ENCODE results near the gene GRAMD2A.
A peak's percentile ranks its signal among the peaks of the same experiment; 100 is the strongest.

Gene GRAMD2A

DNA sequence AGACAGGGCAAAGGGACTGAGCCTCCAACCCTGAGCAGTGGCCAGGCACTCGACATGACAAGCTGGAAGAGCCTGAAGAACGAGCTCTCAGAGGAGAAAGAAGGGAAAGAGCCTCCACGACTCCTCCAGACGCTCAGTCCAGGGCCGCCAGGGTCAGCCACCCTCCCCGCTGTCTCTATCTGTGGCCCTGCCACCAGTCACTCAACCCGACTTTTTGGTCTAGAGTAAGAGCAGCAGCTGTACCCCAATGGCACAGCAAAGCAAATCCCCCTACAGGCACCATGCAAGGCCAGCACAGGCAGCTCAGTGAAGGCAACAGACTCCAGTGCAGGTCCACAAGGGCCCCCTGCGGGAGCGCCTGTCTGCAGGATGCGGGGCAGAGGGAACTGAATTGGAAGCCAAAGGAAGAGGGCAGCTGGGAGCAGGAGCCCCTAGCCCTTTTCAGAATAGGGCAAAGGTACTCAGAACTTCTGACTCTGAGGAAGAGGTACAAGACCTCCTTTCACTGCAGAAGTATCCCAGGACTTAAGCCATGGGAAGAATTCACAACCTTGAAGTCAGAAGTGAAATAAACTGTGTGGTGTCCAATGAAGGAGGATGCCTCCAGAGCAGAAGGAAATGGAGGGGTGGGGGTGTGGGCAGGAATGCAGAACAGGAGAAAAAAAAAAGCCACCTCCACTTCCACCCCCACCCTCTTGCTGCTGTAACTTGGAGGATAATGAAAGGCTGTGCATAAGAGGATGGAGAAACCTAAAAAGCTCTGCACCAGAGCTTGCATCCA is 8.5 kb upstream of the GRAMD2A start:
- H3K36me3 ChIP-seq (ENCODE audit: control insufficient read depth, insufficient read depth, low read length), result peaks cover 79% of the 10 kb centered on the region
- H3K27me3 ChIP-seq (ENCODE audit: control insufficient read depth, insufficient read depth, low read length), result no peaks in the 10 kb centered on the region
- peaks cover 7% of the 10 kb centered on the region for H3K4me1 ChIP-seq (ENCODE audit: control insufficient read depth, insufficient read depth, low read length)
- H3K27ac ChIP-seq (ENCODE audit: low read depth, low read length), result no peak overlapping the region
- no peak overlapping the region for H3K4me3 ChIP-seq (ENCODE audit: low read length)
- no peak overlapping the region for H3K9ac ChIP-seq (ENCODE audit: low read length)

DNA sequence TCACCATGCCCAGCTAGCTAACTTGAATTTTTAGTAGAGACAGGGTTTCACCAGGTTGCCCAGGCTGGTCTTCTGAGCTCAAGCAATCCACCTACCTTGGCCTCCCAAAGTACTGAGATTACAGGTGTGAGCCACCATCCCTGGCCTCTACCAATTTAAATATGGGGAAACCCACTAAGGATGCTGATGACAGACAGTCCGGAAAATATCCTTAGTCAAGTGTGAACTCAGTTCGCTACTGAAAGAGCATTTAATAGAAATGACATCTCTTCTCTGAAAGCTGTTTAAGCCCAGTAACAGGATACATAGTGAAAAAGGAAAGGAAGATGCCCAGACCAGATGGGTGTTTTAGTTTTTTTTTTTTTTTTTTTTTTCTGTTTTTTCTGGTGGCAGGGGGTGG is 7.7 kb upstream of the GRAMD2A start:
- Histone ChIP-seq H3K36me3 (ENCODE audit: control insufficient read depth, insufficient read depth, low read length) (peaks cover 77% of the 10 kb centered on the region), H3K4me3 (ENCODE audit: low read length) (no peak overlapping the region), H3K27me3 (ENCODE audit: control insufficient read depth, insufficient read depth, low read length) (no peaks in the 10 kb centered on the region), H3K4me1 (ENCODE audit: control insufficient read depth, insufficient read depth, low read length) (peaks cover 7% of the 10 kb centered on the region), H3K9ac (ENCODE audit: low read length) (no peak overlapping the region), H3K27ac (ENCODE audit: low read depth, low read length) (no peak overlapping the region)

DNA sequence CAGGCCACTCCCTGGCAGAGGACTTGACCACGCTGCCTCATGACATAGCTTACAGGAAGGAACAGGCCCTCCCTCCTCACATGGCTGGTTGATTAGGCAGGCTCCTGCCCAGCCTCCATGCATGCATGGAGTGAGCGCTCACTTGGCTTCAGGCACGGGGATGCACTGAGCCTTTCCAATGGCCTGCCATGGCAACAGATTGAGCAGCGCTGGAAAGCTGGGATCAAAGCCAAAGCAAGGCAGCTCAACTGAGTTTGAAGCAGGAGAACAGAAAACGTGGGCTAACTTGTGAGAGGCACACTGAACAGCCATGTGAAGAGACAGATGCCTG is 5.9 kb upstream of the GRAMD2A start:
- Histone ChIP-seq H3K36me3 (ENCODE audit: control insufficient read depth, insufficient read depth, low read length) (peaks cover 75% of the 10 kb centered on the region), H3K27ac (ENCODE audit: low read depth, low read length) (peak overlapping the region; percentile 31), H3K27me3 (ENCODE audit: control insufficient read depth, insufficient read depth, low read length) (no peaks in the 10 kb centered on the region), H3K4me1 (ENCODE audit: control insufficient read depth, insufficient read depth, low read length) (peaks cover 7% of the 10 kb centered on the region), H3K4me3 (ENCODE audit: low read length) (no peak overlapping the region), H3K9ac (ENCODE audit: low read length) (no peak overlapping the region)

DNA sequence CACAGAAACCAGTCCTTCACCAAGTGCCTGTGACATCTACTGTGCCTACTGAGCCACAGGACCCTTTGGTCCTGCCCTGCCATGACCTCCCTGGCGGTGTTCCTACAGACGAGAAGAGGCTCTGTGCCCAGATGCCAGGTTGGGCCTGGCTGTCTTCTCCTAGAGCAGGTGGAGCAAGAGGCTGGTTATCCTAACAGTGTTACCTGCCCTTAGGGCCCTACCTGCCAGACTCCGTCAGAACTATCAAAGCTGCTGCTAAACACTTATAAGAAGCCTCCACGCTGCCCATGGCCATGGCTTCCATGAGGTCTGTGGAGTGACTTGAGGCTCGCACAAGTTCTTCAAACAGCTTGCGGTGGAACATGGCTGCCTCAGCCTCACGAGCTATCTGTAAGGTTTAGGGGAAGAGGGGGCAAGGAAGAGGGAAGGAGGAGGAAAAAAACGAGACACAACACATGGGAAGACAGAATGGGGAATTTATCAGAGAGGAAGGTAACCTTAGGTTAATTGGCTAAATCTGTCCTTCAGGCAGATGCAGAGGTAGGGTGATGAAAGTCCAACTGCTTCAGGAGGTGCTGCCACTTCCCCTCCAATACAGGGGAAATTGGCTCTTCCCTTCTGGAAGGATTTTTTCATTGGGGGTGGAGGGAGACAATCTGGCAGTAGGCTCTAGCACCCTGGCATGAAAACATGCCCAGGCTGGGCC is 5.4 kb upstream of the GRAMD2A start:
- peaks cover 70% of the 10 kb centered on the region for H3K36me3 ChIP-seq (ENCODE audit: control insufficient read depth, insufficient read depth, low read length)
- H3K27me3 ChIP-seq (ENCODE audit: control insufficient read depth, insufficient read depth, low read length), result no peaks in the 10 kb centered on the region
- no peak overlapping the region for H3K9ac ChIP-seq (ENCODE audit: low read length)
- peaks cover 7% of the 10 kb centered on the region for H3K4me1 ChIP-seq (ENCODE audit: control insufficient read depth, insufficient read depth, low read length)
- H3K4me3 ChIP-seq (ENCODE audit: low read length), result no peak overlapping the region
- peak overlapping the region; percentile 31 for H3K27ac ChIP-seq (ENCODE audit: low read depth, low read length)

DNA sequence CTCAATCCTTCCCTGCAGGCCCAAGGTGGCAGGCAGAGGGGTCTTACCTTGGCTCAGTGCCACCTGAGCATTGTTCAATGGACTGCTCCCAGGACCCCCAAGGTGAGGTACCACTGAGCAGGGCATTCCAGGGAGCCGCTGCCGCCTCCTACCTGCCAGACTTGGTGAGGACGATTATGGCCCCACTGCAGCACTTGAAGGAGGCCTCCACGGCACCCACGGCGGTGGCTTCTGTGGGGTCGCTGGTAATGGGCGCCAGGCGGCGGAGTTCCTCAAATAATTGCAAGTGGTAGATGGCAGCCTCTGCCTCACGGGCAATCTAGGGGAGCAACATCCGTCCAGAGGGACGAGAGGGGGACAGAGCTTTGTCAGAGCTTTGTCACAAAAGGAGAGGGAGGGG is 4.7 kb upstream of the GRAMD2A start:
- peaks cover 63% of the 10 kb centered on the region for H3K36me3 ChIP-seq (ENCODE audit: control insufficient read depth, insufficient read depth, low read length)
- no peak overlapping the region for H3K9ac ChIP-seq (ENCODE audit: low read length)
- peaks cover under 1% of the 10 kb centered on the region for H3K27me3 ChIP-seq (ENCODE audit: control insufficient read depth, insufficient read depth, low read length)
- no peak overlapping the region for H3K4me3 ChIP-seq (ENCODE audit: low read length)
- peaks cover 7% of the 10 kb centered on the region for H3K4me1 ChIP-seq (ENCODE audit: control insufficient read depth, insufficient read depth, low read length)
- no peak overlapping the region for H3K27ac ChIP-seq (ENCODE audit: low read depth, low read length)

DNA sequence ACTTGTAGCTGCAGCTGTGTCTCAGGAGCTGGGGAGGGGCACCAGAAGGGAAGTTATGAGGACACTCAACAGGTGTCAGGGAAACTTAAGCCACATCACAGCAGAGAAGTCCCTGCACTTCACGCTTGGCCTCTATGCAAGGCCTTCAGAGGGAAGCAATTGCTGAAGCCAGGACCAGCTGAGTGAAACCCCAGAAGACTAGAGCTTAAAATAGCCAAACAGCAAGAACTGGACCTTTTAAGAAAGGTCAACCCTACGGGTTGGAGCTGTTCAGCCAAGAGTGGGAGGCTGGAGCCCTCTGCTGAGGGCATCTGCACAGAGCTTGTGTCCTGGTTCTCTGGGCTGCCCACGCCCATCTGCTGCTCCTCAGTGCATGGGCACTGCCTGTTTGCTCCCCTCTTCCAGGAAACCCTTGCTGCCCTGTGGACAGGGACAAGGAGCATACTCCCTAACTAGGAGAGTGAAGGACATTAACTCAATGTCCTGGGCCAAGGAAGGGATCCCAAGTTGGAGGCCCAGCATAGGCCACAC is 3.9 kb upstream of the GRAMD2A start:
- Histone ChIP-seq H3K27ac (ENCODE audit: low read depth, low read length) (no peak overlapping the region), H3K9ac (ENCODE audit: low read length) (no peak overlapping the region), H3K36me3 (ENCODE audit: control insufficient read depth, insufficient read depth, low read length) (peaks cover 55% of the 10 kb centered on the region), H3K27me3 (ENCODE audit: control insufficient read depth, insufficient read depth, low read length) (peaks cover 7% of the 10 kb centered on the region), H3K4me1 (ENCODE audit: control insufficient read depth, insufficient read depth, low read length) (peaks cover 7% of the 10 kb centered on the region), H3K4me3 (ENCODE audit: low read length) (no peak overlapping the region)

DNA sequence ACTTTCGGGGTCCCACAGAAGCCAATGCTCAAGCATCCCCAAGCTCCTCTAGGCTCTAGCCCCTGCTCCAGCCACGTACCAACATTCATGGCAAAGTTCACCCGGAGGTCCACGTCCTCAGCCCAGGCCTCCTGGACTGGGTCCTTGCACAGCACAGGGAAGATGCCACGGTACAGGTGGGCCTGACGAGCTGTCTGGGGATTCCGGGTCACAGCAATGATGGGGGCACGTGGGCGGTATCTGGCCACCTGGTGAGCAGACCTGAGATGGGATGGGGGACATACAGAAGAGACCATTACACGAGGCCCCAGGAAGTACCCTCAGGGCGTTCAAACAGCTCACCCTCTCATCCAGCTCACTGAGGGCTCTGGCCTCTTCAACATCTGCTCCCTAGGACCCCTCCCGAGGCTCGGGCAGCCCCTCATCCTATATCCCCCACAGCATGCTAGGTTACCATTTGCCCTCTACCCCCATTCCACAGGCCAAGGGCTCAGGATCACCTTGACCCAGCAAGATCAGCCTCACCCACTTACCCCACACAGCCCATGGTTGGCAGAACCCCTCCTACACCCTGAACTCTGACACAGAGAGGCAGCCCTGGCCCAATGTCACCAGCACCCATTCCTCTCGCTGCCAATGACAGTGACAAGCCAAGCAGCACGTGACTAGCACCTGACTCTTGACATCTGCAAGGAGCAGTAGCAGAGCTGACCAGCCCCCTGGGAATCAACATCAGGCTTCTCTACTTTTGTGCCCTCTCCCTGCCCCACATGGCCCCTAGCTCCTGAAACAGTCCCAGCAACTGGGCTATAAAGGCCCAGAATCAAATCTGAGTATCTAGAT is 3.0 kb upstream of the GRAMD2A start:
- no peak overlapping the region for H3K9ac ChIP-seq (ENCODE audit: low read length)
- H3K27ac ChIP-seq (ENCODE audit: low read depth, low read length), result no peak overlapping the region
- H3K27me3 ChIP-seq (ENCODE audit: control insufficient read depth, insufficient read depth, low read length), result peaks cover 8% of the 10 kb centered on the region
- peaks cover 46% of the 10 kb centered on the region for H3K36me3 ChIP-seq (ENCODE audit: control insufficient read depth, insufficient read depth, low read length)
- H3K4me1 ChIP-seq (ENCODE audit: control insufficient read depth, insufficient read depth, low read length), result peaks cover 7% of the 10 kb centered on the region
- no peak overlapping the region for H3K4me3 ChIP-seq (ENCODE audit: low read length)

DNA sequence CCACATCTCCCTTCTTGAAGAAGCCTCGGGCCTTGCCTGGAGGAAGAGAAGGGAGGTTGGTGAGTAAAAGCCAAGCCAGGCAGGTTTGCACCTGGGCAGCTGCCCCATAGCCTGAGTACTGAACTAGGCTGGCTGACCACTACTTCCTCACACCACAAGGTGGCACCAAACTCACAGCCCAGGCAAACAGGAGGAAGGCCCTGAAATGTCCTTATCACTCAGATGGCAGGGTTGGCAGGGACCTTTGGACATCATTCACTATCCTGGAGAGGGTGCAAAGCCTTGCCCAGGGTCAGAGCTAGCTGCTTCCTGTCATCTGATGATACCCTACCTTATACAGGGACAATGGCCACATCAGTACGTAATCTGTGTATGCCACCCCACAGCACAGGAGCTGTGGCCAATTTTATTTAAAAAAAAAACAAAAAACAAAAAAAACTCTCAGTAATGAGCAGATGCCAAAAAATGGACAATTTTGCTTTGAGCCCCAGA is 2.2 kb upstream of the GRAMD2A start:
- H3K27me3 ChIP-seq (ENCODE audit: control insufficient read depth, insufficient read depth, low read length), result peaks cover 8% of the 10 kb centered on the region
- H3K4me3 ChIP-seq (ENCODE audit: low read length), result no peak overlapping the region
- no peak overlapping the region for H3K9ac ChIP-seq (ENCODE audit: low read length)
- H3K36me3 ChIP-seq (ENCODE audit: control insufficient read depth, insufficient read depth, low read length), result peaks cover 40% of the 10 kb centered on the region
- H3K4me1 ChIP-seq (ENCODE audit: control insufficient read depth, insufficient read depth, low read length), result peaks cover 7% of the 10 kb centered on the region
- no peak overlapping the region for H3K27ac ChIP-seq (ENCODE audit: low read depth, low read length)

DNA sequence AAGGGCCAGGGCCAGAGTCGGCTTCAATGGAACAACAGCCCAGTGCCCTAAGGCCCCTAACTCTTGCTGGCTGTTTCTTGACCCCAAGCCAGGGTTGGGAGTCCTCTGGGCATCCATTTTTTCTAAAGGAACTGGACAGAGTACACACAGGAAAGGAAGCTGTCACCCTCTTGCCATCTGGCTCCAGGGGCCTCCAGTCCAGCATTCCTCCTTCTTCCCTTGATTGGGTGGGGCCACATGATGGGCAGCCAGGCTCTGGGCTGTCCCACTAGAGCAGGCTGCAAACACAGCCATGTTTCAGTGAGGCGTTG is 1.6 kb upstream of the GRAMD2A start:
- no peak overlapping the region for H3K27ac ChIP-seq (ENCODE audit: low read depth, low read length)
- H3K36me3 ChIP-seq (ENCODE audit: control insufficient read depth, insufficient read depth, low read length), result peaks cover 38% of the 10 kb centered on the region

DNA sequence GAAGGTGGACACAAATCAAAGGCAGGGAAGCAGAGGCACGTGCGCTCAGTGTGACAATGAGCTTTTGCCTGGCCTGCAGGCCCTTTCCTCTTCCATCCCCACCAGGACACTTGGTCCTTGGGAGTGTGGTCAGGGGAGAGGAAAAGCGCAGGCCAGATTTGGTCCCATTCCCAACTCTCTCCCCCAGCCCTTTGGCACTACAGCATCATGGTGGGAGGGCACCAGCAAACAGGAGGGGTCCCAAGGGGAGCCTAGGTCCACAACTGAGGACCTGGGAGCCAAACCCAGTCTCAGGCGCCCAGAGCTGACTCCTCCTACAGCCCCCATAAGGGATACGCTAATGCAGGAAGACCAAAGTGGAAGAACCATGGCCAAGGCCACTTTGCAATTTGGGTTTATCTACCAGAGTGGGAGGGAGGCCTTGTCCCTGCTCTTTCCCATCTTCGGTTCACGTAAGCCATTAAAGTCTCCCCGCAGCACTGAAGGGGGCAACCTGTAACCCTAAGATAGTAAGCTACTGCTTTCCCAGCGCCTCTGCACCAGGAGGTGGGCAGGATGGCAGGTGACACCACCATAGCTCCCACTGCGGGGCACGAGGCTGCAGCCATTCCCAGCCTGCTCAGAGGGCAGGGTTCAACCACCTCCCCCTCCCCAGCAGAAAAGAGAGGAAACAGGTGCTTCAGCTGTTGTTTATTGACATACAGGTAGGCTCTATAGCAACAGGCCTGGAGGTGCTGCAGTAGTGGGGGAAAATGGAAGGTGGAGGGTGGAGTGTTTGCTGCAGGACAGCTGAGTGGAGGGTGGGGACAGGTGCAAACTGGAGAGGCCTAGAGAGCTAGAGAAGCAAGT is 993 bp upstream of the GRAMD2A start:
- Histone ChIP-seq H3K36me3 (ENCODE audit: control insufficient read depth, insufficient read depth, low read length) (peaks cover 33% of the 10 kb centered on the region), H3K27ac (ENCODE audit: low read depth, low read length) (no peak overlapping the region), H3K27me3 (ENCODE audit: control insufficient read depth, insufficient read depth, low read length) (peaks cover 8% of the 10 kb centered on the region), H3K4me1 (ENCODE audit: control insufficient read depth, insufficient read depth, low read length) (peaks cover 2% of the 10 kb centered on the region), H3K4me3 (ENCODE audit: low read length) (no peak overlapping the region), H3K9ac (ENCODE audit: low read length) (no peak overlapping the region)

More for the DNA sequence above, 1.6 kb upstream of the GRAMD2A start:
- Histone ChIP-seq H3K9ac (ENCODE audit: low read length) (no peak overlapping the region), H3K4me1 (ENCODE audit: control insufficient read depth, insufficient read depth, low read length) (peaks cover 7% of the 10 kb centered on the region), H3K27me3 (ENCODE audit: control insufficient read depth, insufficient read depth, low read length) (peaks cover 8% of the 10 kb centered on the region), H3K4me3 (ENCODE audit: low read length) (no peak overlapping the region)

DNA sequence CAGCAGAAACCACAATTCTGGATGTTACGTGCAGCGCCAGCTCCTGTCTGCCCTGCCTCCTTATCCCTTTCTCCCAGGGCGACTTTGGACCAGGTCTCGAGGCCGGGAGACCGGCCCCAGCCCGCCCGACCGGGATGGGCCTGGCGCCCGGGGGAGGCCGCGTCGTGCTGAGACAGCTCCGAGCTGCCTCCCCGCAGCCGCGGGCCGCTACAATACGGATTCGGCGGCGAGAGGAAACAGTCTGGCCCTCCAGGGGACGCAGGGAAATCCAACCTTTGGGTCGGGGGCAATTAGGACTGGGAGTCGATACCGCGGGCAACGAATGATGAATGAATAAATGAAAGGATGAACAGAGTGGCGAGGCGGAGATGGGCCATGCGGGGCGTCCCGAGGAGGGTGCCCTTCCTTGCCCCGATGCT is 537 bp downstream of the GRAMD2A start:
- H3K27me3 ChIP-seq (ENCODE audit: control insufficient read depth, insufficient read depth, low read length), result peaks cover 8% of the 10 kb centered on the region
- H3K4me1 ChIP-seq (ENCODE audit: control insufficient read depth, insufficient read depth, low read length), result no peaks in the 10 kb centered on the region
- H3K27ac ChIP-seq (ENCODE audit: low read depth, low read length), result no peak overlapping the region
- peaks cover 21% of the 10 kb centered on the region for H3K36me3 ChIP-seq (ENCODE audit: control insufficient read depth, insufficient read depth, low read length)
- no peak overlapping the region for H3K9ac ChIP-seq (ENCODE audit: low read length)
- peak overlapping the region; percentile 50 for H3K4me3 ChIP-seq (ENCODE audit: low read length)

All from rectal smooth muscle tissue (tissue), 1 donor.